GM13977 (cell line): ENCODE data around the gene KIAA0825.

Source experiments
- DNase-seq: peaks from one replicate; pipeline ENCODE4 v3.0.0; 2012; ENCODE audit warnings: low spot score
- in situ Hi-C: fragments of 300-500 bp; cut with MboI; formaldehyde crosslinking; loops from one replicate; pipeline ENCODE4 v1.12.0; 2022; ENCODE audit warnings: low sequenced_read_pairs, low pct_unique_long_range_greater_than_20kb, mixed read lengths, inconsistent platforms; ENCODE audit not compliant: unreplicated experiment
- TF ChIP-seq, protein P1 (sequence below): IDR thresholded peaks from 2 replicates; pipeline ENCODE4 v1.5.1; 2012; ENCODE audit warnings: mild to moderate bottlenecking, control low read depth; ENCODE audit not compliant: insufficient read depth; ENCODE audit errors: extremely low read depth, missing control alignments

Gene KIAA0825

GRCh38 chr5:94316916-94317838 is 301.2 kb downstream of the KIAA0825 start:
- TF ChIP-seq, protein P1, sequence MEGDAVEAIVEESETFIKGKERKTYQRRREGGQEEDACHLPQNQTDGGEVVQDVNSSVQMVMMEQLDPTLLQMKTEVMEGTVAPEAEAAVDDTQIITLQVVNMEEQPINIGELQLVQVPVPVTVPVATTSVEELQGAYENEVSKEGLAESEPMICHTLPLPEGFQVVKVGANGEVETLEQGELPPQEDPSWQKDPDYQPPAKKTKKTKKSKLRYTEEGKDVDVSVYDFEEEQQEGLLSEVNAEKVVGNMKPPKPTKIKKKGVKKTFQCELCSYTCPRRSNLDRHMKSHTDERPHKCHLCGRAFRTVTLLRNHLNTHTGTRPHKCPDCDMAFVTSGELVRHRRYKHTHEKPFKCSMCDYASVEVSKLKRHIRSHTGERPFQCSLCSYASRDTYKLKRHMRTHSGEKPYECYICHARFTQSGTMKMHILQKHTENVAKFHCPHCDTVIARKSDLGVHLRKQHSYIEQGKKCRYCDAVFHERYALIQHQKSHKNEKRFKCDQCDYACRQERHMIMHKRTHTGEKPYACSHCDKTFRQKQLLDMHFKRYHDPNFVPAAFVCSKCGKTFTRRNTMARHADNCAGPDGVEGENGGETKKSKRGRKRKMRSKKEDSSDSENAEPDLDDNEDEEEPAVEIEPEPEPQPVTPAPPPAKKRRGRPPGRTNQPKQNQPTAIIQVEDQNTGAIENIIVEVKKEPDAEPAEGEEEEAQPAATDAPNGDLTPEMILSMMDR = no peak
- in situ Hi-C loops = no loop called here
- no peak for DNase-seq

DNA sequence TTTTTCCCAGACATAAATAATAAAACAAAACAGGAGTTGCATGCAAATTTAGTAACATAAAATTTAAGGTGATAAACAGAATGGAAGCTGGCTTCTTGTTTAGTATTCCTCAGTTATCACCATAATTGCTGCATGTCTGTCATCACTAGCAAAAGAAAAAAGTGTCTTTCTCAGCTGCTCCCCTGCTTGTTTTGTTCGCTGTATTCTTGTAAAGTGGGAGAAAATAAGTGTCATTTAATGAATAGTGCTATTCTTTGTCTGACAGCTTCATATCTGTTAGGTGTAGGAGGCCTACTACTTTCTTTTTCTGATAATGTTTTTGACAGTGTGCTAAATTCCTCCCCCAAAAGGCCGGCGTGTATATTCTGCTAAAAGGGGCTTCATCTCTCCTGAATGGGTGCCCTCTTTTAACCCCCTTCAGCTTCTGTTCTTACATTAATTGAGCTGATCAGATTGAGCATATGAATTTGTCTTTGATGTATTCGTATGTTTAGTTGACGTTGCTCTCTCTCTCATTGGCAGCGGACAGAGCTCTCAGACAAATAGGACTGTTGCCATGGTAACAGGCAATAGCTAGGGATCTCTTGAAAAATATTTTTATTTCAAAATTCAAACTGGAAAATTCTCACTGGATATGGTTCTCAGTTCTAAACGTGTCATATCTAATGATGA is 303.8 kb downstream of the KIAA0825 start:
- no peak for DNase-seq
- TF ChIP-seq, protein P1 = no peak
- in situ Hi-C loops = no loop called here

DNA sequence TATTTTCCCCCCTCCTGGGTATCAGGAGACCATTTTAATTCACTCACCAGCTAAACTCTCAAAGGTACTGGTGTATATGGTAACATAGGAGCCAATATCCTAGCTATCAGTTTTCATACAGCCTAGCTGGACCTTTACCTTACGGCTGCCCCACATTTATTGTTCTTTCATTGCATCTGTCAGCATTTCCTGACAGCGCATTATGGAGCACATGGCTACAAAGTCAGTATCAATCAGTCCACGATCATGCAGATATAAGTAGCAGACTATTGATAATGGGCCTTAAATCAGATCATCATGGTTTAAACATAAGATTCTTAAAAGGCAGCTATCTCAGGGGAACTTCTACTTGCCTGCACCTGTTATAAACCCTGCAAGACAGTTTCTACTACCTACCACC is 304.7 kb downstream of the KIAA0825 start:
- in situ Hi-C loops = no loop called here
- no peak for DNase-seq
- TF ChIP-seq, protein P1 = no peak

GRCh38 chr5:94313188-94313587 is 305.2 kb downstream of the KIAA0825 start:
- TF ChIP-seq, protein P1 = no peak
- in situ Hi-C loops = no loop called here
- DNase-seq = no peak

DNA sequence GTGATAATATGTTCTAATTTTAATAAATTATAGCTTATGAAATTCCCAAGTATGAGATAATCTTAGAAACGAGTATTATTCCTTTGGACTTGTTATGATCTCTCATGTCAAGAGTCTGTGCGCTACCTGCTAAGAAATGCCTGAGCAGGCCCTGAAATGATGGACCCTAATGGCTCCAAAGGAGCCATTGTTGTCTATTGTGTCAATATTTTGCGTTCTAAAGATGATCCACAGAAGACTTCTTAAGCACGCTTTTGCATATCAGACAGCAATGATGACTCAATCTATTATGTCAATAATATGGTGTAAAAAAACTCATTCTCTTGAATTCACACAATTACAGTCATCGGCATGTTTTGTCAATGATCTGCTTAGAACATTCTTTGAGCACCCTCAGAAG is 306.1 kb downstream of the KIAA0825 start:
- in situ Hi-C loops = no loop called here
- no peak for DNase-seq

DNA sequence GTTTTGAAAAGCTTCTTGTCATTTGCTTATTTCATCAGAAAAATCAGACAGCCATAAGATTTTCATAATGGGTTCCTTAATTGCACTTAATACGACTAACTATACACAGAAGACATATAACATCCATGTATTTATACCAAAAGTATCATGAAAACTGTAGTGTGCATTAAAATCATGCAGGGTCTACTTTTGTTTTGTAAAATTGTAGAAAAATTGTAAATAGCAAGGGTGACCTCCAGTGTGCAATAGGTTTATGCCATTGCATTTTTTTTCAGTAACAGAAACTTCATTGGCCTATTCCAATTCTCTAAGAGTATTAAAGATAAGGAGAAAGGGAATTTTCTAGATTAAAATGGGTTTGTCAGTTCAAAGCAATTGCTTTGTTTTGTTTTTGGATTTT is 307.6 kb downstream of the KIAA0825 start:
- DNase-seq = no peak
- in situ Hi-C loops = no loop called here
- TF ChIP-seq, protein P1 = no peak

More for the DNA sequence above, 306.1 kb downstream of the KIAA0825 start:
- TF ChIP-seq, protein P1 = no peak
